ENCODE measurements around the gene PDGFRA. TPM values are rescaled to one million over a fixed set of nuclear protein-coding genes. Genes with fewer than 3 reads are reported as not detected.

The PDGFRA gene
- total RNA-seq (2021) (not detected in 2 replicates), Bru-seq, nascent RNA (not detected), BruChase-seq, experiment 1, labeled RNA remaining after a 2-hour chase (not detected), BruChase-seq, experiment 2, labeled RNA remaining after a 6-hour chase (not detected)
- long read RNA-seq, result 0 reads

GRCh38 chr4:54228961-54229501 is at the start of gene PDGFRA:
PDGFRA (plus strand) TSS chr4:54229293; CDS start chr4:54258769, 29,476 bp downstream.
- POLR2A ChIA-PET (ENCODE audit: unreplicated experiment), result no interaction called here
- H4K20me1 ChIP-seq (ENCODE audit: insufficient read depth), result no peaks in the 10 kb centered on the region
- H3K36me3 ChIP-seq (ENCODE audit: low read depth), result no peaks in the 10 kb centered on the region
- no peak within 1 kb of the TSS for H2AFZ ChIP-seq
- no peaks in the 10 kb centered on the region for H3F3A ChIP-seq (ENCODE audit: insufficient read depth, low read depth)
- no peak within 1 kb of the TSS for H3K4me3 ChIP-seq
- H3K79me2 ChIP-seq (ENCODE audit: low read depth), result no peaks in the 10 kb centered on the region
- H3K4me2 ChIP-seq, result no peak within 1 kb of the TSS
- H3K4me1 ChIP-seq (replicated peaks; ENCODE audit: insufficient read depth), result no peaks in the 10 kb centered on the region
- CTCF ChIA-PET, result no interaction called here
- no peak within 1 kb of the TSS for H3K27ac ChIP-seq
- TF ChIP-seq CTCF (conservative IDR thresholded peaks at IDR 0.05) (no peak), EZH2 (IDR thresholded peaks at IDR 0.05; ENCODE audit: low read depth) (no peak)
- no TSS peak for BruUV-seq (replicated peaks)
- no peaks in the 10 kb centered on the region for H3K27me3 ChIP-seq (ENCODE audit: insufficient read depth, low read depth)
- no peak for DNase-seq
- H3K9me2 ChIP-seq (ENCODE audit: insufficient read depth), result no peaks in the 10 kb centered on the region
- H3K9me3 ChIP-seq (ENCODE audit: insufficient read depth, low read depth), result no peaks in the 10 kb centered on the region
- intact Hi-C loops (cut with micrococcal nuclease; ENCODE audit: unreplicated experiment), result loop anchor here (1.0 kb wide), 1 partner anchor 321 kb away; no protein-coding TSS in a partner anchor

DNA sequence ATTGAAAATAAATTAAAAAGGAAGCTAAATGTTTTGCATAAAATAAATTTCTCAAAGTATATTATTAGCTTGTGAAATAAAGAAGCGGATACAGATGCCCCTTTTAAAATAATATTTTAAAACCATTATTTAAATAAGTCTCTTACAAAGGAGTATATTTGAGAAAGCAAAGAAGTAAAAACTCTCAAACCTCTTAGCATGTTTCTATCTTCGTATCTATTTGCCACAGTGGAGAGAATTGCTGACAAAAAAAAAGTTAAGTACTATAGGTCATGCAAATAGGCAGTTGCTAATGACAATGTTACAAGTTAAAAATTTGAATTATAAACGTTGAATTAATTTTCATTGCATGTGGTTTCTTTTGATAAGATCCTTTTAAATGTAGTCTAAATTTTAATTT is 44.5 kb upstream of the PDGFRA start:
- no peak for TF ChIP-seq EZH2 (IDR thresholded peaks at IDR 0.05; ENCODE audit: low read depth)
- TF ChIP-seq CTCF (conservative IDR thresholded peaks at IDR 0.05), result no peak
- H4K20me1 ChIP-seq (ENCODE audit: insufficient read depth), result no peaks in the 10 kb centered on the region
- H3K4me1 ChIP-seq (replicated peaks; ENCODE audit: insufficient read depth), result no peaks in the 10 kb centered on the region
- H2AFZ ChIP-seq, result no peak overlapping the region
- H3F3A ChIP-seq (ENCODE audit: insufficient read depth, low read depth), result no peaks in the 10 kb centered on the region
- H3K9me3 ChIP-seq (ENCODE audit: insufficient read depth, low read depth), result no peaks in the 10 kb centered on the region
- intact Hi-C loops (cut with micrococcal nuclease; ENCODE audit: unreplicated experiment), result no loop called here
- H3K4me2 ChIP-seq, result no peak overlapping the region
- H3K9me2 ChIP-seq (ENCODE audit: insufficient read depth), result no peaks in the 10 kb centered on the region
- BruUV-seq (replicated peaks), result no TSS peak
- no peak overlapping the region for H3K27ac ChIP-seq
- CTCF ChIA-PET, result no interaction called here
- POLR2A ChIA-PET (ENCODE audit: unreplicated experiment), result no interaction called here
- H3K36me3 ChIP-seq (ENCODE audit: low read depth), result no peaks in the 10 kb centered on the region
- no peak overlapping the region for H3K4me3 ChIP-seq
- DNase-seq, result no peak
- H3K27me3 ChIP-seq (ENCODE audit: insufficient read depth, low read depth), result no peaks in the 10 kb centered on the region
- no peaks in the 10 kb centered on the region for H3K79me2 ChIP-seq (ENCODE audit: low read depth)

DNA sequence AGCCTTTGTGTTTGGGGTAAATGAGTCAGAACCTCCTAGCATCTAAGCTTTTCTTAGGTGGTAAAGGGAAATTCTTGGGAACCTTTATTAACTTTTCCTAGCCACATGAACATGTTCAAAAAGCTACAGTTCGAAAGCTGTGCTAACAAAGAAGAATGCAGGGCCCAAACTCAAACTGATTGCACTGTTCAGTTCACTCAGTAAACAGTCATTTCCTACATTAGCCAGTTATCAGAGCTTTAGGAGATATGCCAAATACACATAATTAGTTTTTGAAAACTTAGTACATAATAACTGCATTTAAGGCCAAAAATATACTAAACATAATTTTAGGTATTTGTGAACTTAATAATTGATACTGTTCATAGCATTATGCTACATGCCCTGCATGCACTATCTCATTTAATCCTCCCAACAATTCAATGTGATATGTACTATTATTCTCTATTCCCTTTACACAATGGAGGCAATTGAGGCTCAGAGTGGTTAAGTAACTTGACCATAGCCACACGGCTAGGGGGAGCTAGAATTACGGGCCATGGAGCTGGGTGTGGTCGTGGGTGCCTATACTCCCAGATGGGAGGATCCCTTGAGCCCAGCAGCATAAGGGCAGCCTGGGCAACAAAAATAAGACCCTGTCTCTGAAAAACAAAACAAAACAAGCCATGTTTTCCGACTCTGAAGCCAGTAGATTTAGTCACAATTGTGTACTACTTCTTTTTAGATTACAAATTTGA is 43.9 kb upstream of the PDGFRA start:
- ChIA-PET POLR2A (ENCODE audit: unreplicated experiment) (no interaction called here), CTCF (no interaction called here)
- Histone ChIP-seq H3K9me2 (ENCODE audit: insufficient read depth) (no peaks in the 10 kb centered on the region), H3K4me3 (no peak overlapping the region), H3K4me2 (no peak overlapping the region), H2AFZ (no peak overlapping the region), H3K79me2 (ENCODE audit: low read depth) (no peaks in the 10 kb centered on the region), H3K9me3 (ENCODE audit: insufficient read depth, low read depth) (no peaks in the 10 kb centered on the region), H4K20me1 (ENCODE audit: insufficient read depth) (no peaks in the 10 kb centered on the region), H3K36me3 (ENCODE audit: low read depth) (no peaks in the 10 kb centered on the region), H3K27me3 (ENCODE audit: insufficient read depth, low read depth) (no peaks in the 10 kb centered on the region), H3K4me1 (replicated peaks; ENCODE audit: insufficient read depth) (no peaks in the 10 kb centered on the region), H3F3A (ENCODE audit: insufficient read depth, low read depth) (no peaks in the 10 kb centered on the region), H3K27ac (no peak overlapping the region)
- no peak for DNase-seq
- no TSS peak for BruUV-seq (replicated peaks)
- intact Hi-C loops (cut with micrococcal nuclease; ENCODE audit: unreplicated experiment), result no loop called here
- TF ChIP-seq EZH2 (IDR thresholded peaks at IDR 0.05; ENCODE audit: low read depth), result no peak
- no peak for TF ChIP-seq CTCF (conservative IDR thresholded peaks at IDR 0.05)

All from PC-9 (cell line).